HG02884 (cell line): ENCODE measurements around the gene FPGS.

Experiments used
- ATAC-seq: cut with Tn5 transposase; IDR thresholded peaks from one replicate; pipeline ENCODE4 v1.9.1; 2021; ENCODE audit warnings: mild to moderate bottlenecking, moderate library complexity; ENCODE audit not compliant: unreplicated experiment

FPGS gene

DNA sequence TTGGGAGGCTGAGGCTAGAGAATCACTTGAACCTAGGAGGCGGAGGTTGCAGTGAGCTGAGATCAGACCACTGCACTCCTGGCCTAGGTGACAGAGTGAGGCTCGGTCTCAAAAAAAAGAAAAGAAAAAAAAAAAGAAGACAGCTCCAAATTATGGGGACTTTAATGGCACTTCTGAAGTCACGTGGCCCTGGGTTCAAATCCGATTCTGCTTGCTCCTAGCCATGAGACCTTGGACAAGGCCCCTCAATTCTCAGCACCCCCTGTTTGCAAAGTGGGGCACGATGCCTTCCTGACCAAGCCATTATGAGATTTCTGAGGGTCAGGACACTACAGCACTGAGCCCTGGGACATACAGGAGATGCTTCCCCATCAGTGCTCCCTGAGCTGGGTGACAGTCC is 52.8 kb downstream of the FPGS start:
- ATAC-seq = no peak

- no peak for ATAC-seq
These were observed 53.5 kb downstream of the FPGS start for GRCh38 chr9:127856094-127856728.

DNA sequence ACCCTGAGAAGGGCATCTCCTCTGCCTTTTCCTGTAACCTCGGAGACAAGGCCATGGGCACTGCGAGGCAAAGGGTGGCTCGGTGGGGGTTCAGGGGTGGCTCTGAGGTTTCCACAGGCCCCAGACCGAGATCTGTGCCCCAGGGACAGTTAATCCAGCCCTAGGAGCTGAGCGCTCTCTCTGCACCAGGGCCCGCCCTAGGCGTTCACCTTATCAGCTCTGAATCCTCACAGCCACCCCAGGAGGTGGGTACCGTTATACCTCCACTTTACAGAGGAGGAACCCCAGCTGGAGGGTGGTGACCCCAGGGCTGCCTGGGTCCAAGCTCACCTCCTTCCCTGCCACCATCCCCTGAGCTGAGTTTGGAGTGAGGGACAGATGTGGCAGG is 54.0 kb downstream of the FPGS start:
- no peak for ATAC-seq

GRCh38 chr9:127857278-127857677 is 54.6 kb downstream of the FPGS start:
- no peak for ATAC-seq

- no peak for ATAC-seq
These were observed 55.4 kb downstream of the FPGS start for GRCh38 chr9:127858041-127858512.

- ATAC-seq = no peak
These were observed 57.6 kb downstream of the FPGS start for GRCh38 chr9:127860260-127860659.

- ATAC-seq = no peak
These were observed 58.1 kb downstream of the FPGS start for GRCh38 chr9:127860779-127861178.

- ATAC-seq = no peak
These were observed 59.7 kb downstream of the FPGS start for GRCh38 chr9:127862075-127863011.

- ATAC-seq = no peak
These were observed 60.5 kb downstream of the FPGS start for GRCh38 chr9:127863191-127863621.
